ENCODE results near the gene EPB41L5.

DNA sequence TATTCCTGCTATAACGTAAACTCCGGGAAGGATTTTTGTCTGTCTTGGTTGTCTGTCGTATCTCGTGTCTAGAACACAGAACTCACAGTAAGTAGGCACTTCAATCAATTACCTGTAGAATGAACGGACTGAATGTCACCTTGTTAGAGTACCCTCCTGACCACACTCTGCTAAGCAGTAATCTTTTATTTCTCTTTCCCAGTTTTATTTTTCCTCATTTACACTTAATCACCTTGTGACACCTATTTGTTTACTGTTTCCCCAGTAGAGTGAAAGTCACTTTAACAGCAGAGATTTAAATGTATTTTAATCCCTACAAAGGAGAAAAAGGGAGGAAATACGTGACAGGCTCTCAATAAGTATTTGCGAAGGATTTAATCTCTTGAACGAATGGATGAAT lies 514 bp upstream of the EPB41L5 start:
- no peak for TF ChIP-seq CTCF (IDR thresholded peaks at IDR 0.05)
- no peak for TF ChIP-seq POLR2AphosphoS5 (IDR thresholded peaks at IDR 0.05)
